ENCODE results near the gene KLKB1.

Gene KLKB1

GRCh38 chr4:186227221-186227620 lies at the start of gene KLKB1:
KLKB1 (plus strand) TSS chr4:186227507; CDS start chr4:186228196, 689 bp downstream.
- DNase-seq = no peak

- DNase-seq = no peak
Observed at GRCh38 chr4:186188107-186188506, 39.2 kb upstream of the KLKB1 start.

GRCh38 chr4:186189656-186190055 lies 37.7 kb upstream of the KLKB1 start:
- no peak for DNase-seq

GRCh38 chr4:186190581-186191199 lies 36.6 kb upstream of the KLKB1 start:
- no peak for DNase-seq

- DNase-seq = no peak
Observed at GRCh38 chr4:186191200-186192065, 35.9 kb upstream of the KLKB1 start, which contains the start of gene CYP4V2. CYP4V2 (plus strand) TSS chr4:186191567; CDS start chr4:186191824, 257 bp downstream.

- no peak for DNase-seq
Observed at GRCh38 chr4:186192066-186192612, 35.2 kb upstream of the KLKB1 start.

GRCh38 chr4:186193851-186194250 lies 33.5 kb upstream of the KLKB1 start:
- no peak for DNase-seq

- DNase-seq = no peak
Observed at GRCh38 chr4:186196063-186196462, 31.2 kb upstream of the KLKB1 start.

GRCh38 chr4:186200516-186200915 lies 26.8 kb upstream of the KLKB1 start:
- peak; percentile 26 for DNase-seq

- no peak for DNase-seq
Observed at GRCh38 chr4:186201010-186201409, 26.3 kb upstream of the KLKB1 start.

GRCh38 chr4:186201535-186202230 lies 25.6 kb upstream of the KLKB1 start:
- peak; percentile 19 for DNase-seq

- DNase-seq = no peak
Observed at GRCh38 chr4:186202490-186203140, 24.7 kb upstream of the KLKB1 start.

GRCh38 chr4:186203406-186203805 lies 23.9 kb upstream of the KLKB1 start:
- DNase-seq = no peak

GRCh38 chr4:186204103-186204559 lies 23.2 kb upstream of the KLKB1 start:
- no peak for DNase-seq

GRCh38 chr4:186204686-186205085 lies 22.6 kb upstream of the KLKB1 start:
- no peak for DNase-seq

- no peak for DNase-seq
Observed at GRCh38 chr4:186205156-186205555, 22.2 kb upstream of the KLKB1 start.

GRCh38 chr4:186216465-186217024 lies 10.8 kb upstream of the KLKB1 start:
- no peak for DNase-seq

- DNase-seq = no peak
Observed at GRCh38 chr4:186217733-186218293, 9.5 kb upstream of the KLKB1 start.

- DNase-seq = no peak
Observed at GRCh38 chr4:186221624-186222023, 5.7 kb upstream of the KLKB1 start.

- no peak for DNase-seq
Observed at GRCh38 chr4:186225848-186226247, 1.5 kb upstream of the KLKB1 start.

GRCh38 chr4:186226521-186227189 lies 652 bp upstream of the KLKB1 start:
- no peak for DNase-seq
